ENCODE data around the gene IZUMO4.

The IZUMO4 gene

DNA sequence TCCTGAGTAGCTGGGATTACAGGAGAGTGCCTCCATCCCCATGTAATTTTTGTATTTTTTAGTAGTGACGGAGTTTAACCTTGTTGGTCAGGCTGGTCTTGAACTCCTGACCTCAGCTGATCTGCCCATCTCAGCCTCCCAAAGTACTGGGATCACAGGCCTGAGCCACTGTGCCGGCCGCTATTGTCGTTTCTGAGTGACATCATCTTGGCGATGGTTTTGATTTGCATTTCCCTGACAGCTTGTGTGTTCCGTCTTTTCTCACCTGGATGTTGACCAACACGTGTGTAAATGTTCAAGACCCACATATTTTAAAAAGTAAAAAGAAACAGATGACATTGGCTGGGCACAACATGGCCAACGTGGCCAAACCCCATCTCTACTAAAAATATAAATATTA lies 32.9 kb upstream of the IZUMO4 start:
- H3K4me2 ChIP-seq (ENCODE audit: insufficient read depth, low read length): no peak overlapping the region
- no peak overlapping the region for H2AFZ ChIP-seq (ENCODE audit: low read depth, low read length)
- no peak for DNase-seq
- TF ChIP-seq, protein P1, sequence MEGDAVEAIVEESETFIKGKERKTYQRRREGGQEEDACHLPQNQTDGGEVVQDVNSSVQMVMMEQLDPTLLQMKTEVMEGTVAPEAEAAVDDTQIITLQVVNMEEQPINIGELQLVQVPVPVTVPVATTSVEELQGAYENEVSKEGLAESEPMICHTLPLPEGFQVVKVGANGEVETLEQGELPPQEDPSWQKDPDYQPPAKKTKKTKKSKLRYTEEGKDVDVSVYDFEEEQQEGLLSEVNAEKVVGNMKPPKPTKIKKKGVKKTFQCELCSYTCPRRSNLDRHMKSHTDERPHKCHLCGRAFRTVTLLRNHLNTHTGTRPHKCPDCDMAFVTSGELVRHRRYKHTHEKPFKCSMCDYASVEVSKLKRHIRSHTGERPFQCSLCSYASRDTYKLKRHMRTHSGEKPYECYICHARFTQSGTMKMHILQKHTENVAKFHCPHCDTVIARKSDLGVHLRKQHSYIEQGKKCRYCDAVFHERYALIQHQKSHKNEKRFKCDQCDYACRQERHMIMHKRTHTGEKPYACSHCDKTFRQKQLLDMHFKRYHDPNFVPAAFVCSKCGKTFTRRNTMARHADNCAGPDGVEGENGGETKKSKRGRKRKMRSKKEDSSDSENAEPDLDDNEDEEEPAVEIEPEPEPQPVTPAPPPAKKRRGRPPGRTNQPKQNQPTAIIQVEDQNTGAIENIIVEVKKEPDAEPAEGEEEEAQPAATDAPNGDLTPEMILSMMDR (IDR thresholded peaks at IDR 0.05; ENCODE audit: borderline replicate concordance, extremely low read depth, low read length, poor library complexity, severe bottlenecking): no peak
- no peak for TF ChIP-seq EZH2 (IDR thresholded peaks at IDR 0.05; ENCODE audit: borderline replicate concordance, low read depth, low read length, severe bottlenecking)
- no peaks in the 10 kb centered on the region for H3K9me3 ChIP-seq (ENCODE audit: insufficient read depth, low read length, severe bottlenecking)
- no peak overlapping the region for H3K4me3 ChIP-seq (ENCODE audit: low read depth in 1 of 2, low read length in 2 of 2)
- peaks cover 28% of the 10 kb centered on the region for H3K4me1 ChIP-seq (ENCODE audit: insufficient read depth, low read length)
- no peak overlapping the region for H3K9ac ChIP-seq (ENCODE audit: low read depth, low read length)
- no peaks in the 10 kb centered on the region for H3K36me3 ChIP-seq (ENCODE audit: insufficient read depth, low read length)
- no peak overlapping the region for H3K27ac ChIP-seq (ENCODE audit: low read length)
- no peaks in the 10 kb centered on the region for H3K27me3 ChIP-seq (ENCODE audit: insufficient read depth, low read length, poor library complexity)
- no peak for ATAC-seq (ENCODE audit: insufficient read depth, low read depth)
- H3K79me2 ChIP-seq (ENCODE audit: insufficient read depth, low read length): peaks cover 12% of the 10 kb centered on the region
- no peaks in the 10 kb centered on the region for H4K20me1 ChIP-seq (ENCODE audit: insufficient read depth, low read length)

DNA sequence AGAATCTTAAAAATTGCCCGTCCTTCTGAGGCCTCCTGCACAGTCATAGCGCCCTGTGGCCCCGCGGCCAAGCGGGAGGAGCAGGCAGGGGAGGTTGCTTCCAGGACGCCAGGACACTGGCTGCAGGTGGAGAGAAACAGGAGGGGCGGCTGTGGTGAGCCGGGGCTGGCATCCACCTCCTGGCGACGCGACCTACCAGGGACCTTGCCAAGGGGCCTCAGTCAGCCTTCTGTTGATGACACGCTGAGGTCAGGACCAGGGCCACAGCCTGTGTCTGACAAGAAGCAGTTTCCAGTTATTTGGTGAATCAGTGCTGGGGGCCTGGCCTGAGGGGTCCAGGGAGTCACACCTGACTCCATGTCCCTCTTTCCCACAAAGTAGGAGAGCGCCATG lies 32.3 kb upstream of the IZUMO4 start:
- H3K36me3 ChIP-seq (ENCODE audit: insufficient read depth, low read length): no peaks in the 10 kb centered on the region
- no peak overlapping the region for H2AFZ ChIP-seq (ENCODE audit: low read depth, low read length)
- no peaks in the 10 kb centered on the region for H3K9me3 ChIP-seq (ENCODE audit: insufficient read depth, low read length, severe bottlenecking)
- ATAC-seq (ENCODE audit: insufficient read depth, low read depth) (no peak), DNase-seq (no peak)
- no peak overlapping the region for H3K27ac ChIP-seq (ENCODE audit: low read length)
- no peaks in the 10 kb centered on the region for H4K20me1 ChIP-seq (ENCODE audit: insufficient read depth, low read length)
- H3K4me1 ChIP-seq (ENCODE audit: insufficient read depth, low read length): peaks cover 27% of the 10 kb centered on the region
- H3K4me2 ChIP-seq (ENCODE audit: insufficient read depth, low read length): no peak overlapping the region
- H3K27me3 ChIP-seq (ENCODE audit: insufficient read depth, low read length, poor library complexity): no peaks in the 10 kb centered on the region
- H3K9ac ChIP-seq (ENCODE audit: low read depth, low read length): no peak overlapping the region
- no peak overlapping the region for H3K4me3 ChIP-seq (ENCODE audit: low read depth in 1 of 2, low read length in 2 of 2)
- TF ChIP-seq, protein P1 (IDR thresholded peaks at IDR 0.05; ENCODE audit: borderline replicate concordance, extremely low read depth, low read length, poor library complexity, severe bottlenecking): no peak
- no peak for TF ChIP-seq EZH2 (IDR thresholded peaks at IDR 0.05; ENCODE audit: borderline replicate concordance, low read depth, low read length, severe bottlenecking)
- peaks cover 12% of the 10 kb centered on the region for H3K79me2 ChIP-seq (ENCODE audit: insufficient read depth, low read length)

DNA sequence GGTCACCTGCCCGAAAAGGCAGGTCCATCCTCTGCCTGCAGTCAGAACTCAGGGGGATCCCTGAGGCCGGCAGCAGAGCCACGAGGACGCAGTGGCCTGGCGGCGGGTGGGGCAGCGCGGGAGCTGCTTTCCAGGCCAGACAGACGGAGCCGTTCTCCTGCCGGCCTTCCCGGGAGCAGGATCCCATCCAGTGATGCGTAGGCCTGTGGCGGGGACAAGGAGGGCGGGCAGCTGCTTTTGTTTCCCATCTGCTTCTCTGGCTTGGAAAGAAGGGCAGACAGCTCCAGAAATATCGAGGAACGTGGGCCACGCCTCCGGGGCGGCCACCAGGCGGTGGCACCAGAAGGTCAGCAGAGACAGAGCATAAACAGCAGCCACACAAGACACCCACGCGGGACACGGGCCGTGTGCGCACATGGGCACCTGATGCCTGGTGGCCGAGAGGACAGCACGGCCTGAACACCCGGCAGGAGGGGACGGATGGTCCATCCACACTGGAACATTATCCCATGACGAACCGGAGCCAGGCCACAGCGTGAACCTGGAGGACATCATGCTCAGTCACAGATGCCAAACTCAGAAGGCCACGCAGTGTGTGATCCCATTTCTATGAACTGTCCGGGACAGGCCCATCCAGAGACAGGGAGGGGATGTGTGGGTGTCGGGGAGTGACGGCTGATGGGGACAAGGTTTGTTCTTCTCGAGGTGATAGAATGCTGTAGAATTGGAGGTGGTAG lies 31.8 kb upstream of the IZUMO4 start:
- H2AFZ ChIP-seq (ENCODE audit: low read depth, low read length): no peak overlapping the region
- H3K9me3 ChIP-seq (ENCODE audit: insufficient read depth, low read length, severe bottlenecking): no peaks in the 10 kb centered on the region
- ATAC-seq (ENCODE audit: insufficient read depth, low read depth) (no peak), DNase-seq (no peak)
- H3K9ac ChIP-seq (ENCODE audit: low read depth, low read length): no peak overlapping the region
- H3K4me3 ChIP-seq (ENCODE audit: low read depth in 1 of 2, low read length in 2 of 2): no peak overlapping the region
- peaks cover 2% of the 10 kb centered on the region; the same call in 1 of the 2 replicates for H4K20me1 ChIP-seq (ENCODE audit: insufficient read depth, low read length)
- TF ChIP-seq, protein P1 (IDR thresholded peaks at IDR 0.05; ENCODE audit: borderline replicate concordance, extremely low read depth, low read length, poor library complexity, severe bottlenecking): no peak
- TF ChIP-seq EZH2 (IDR thresholded peaks at IDR 0.05; ENCODE audit: borderline replicate concordance, low read depth, low read length, severe bottlenecking): no peak
- H3K4me2 ChIP-seq (ENCODE audit: insufficient read depth, low read length): no peak overlapping the region
- H3K27me3 ChIP-seq (ENCODE audit: insufficient read depth, low read length, poor library complexity): no peaks in the 10 kb centered on the region
- peaks cover 12% of the 10 kb centered on the region for H3K79me2 ChIP-seq (ENCODE audit: insufficient read depth, low read length)
- no peak overlapping the region for H3K27ac ChIP-seq (ENCODE audit: low read length)
- peaks cover 21% of the 10 kb centered on the region for H3K4me1 ChIP-seq (ENCODE audit: insufficient read depth, low read length)
- H3K36me3 ChIP-seq (ENCODE audit: insufficient read depth, low read length): no peaks in the 10 kb centered on the region
